ENCODE results near the gene ZNF490. TPM values are rescaled to one million over a fixed set of nuclear protein-coding genes. Genes with fewer than 3 reads are reported as not detected.
"Not testable (repeated sequence)": the region's sequence is repeated elsewhere in the genome, so short reads cannot be mapped to it uniquely, and the experiment has no call there.

The ZNF490 gene
- total and polyA plus RNA-seq, 5 donors from 2014 or later = 4.7 to 11.3 (median 6.5) TPM

DNA sequence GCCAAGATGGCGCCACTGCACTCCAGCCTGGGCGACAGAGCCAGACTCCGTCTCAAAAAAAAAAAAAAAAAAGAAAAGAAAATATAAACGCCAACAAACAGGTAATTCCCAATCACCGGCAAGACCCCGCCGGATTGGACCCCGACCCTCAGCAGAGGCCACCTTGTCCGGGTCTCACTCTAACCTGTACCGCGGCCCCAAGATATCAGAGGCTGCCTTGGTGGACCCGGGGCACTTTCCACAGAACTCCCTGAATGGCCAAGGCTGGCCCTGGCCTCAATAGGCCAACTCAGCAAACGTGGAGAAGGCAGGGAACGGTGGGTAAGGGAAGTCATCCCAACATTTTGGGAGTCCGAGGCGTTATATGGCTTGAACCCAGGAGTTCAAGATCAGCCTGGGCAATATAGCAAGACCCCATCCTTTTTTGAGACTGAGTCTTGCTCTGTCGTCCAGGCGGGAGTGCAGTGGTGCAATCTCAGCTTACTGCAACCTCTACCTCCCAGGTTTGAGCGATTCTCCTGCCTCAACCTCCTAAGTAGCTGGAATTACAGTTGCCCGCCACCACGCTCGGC lies 28.1 kb upstream of the ZNF490 start:
- Histone ChIP-seq H3K36me3 (ENCODE audit: control insufficient read depth, insufficient read depth, low read length) (no peaks in the 10 kb centered on the region), H3K27me3 (ENCODE audit: control insufficient read depth, insufficient read depth, low read length) (no peaks in the 10 kb centered on the region), H3K4me3 (ENCODE audit: low read depth, low read length) (no peak overlapping the region), H3K27ac (ENCODE audit: insufficient read depth, low read length, poor library complexity, severe bottlenecking) (no peak overlapping the region), H3K4me1 (ENCODE audit: control insufficient read depth, insufficient read depth, low read length, poor library complexity, severe bottlenecking) (peaks cover 10% of the 10 kb centered on the region), H3K9me3 (ENCODE audit: control insufficient read depth in 2 of 2, low read length in 2 of 2) (no peaks in the 10 kb centered on the region)
- ATAC-seq (ENCODE audit: low read depth in 2 of 2) (no peak), DNase-seq (no peak)
- Mint-ChIP-seq H3K27ac (no peak overlapping the region), H3K36me3 (no peaks in the 10 kb centered on the region), H3K4me1 (peaks cover 8 to 14% (median 12%) of the 10 kb centered on the region in 4 donors), H3K27me3 (no peaks in the 10 kb centered on the region), H3K4me3 (no peak overlapping the region), H3K9me3 (no peaks in the 10 kb centered on the region)

DNA sequence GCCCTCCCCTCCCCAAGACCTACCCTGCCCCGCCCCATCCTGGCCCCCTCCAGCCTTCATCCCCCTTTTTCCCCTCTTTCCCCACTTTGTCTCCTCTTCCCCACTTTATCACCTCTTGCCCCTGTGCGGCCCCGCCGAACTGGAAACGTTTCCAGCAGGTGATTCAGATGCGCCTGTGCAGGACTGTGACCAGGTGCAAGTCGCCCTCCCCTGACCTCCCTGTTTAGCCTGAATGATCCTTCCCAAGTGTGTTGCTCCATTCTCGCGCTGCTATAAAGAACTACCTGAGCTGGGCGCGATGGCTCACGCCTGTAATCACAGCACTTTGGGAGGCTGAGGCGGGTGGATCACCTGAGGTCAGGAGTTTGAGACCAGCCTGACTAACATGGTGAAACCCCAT lies 26.0 kb upstream of the ZNF490 start:
- H3K9me3 ChIP-seq (ENCODE audit: control insufficient read depth in 2 of 2, low read length in 2 of 2) = no peaks in the 10 kb centered on the region
- ATAC-seq (ENCODE audit: low read depth in 2 of 2) = no peak
- Mint-ChIP-seq H3K4me1 (peaks cover 8 to 14% (median 12%) of the 10 kb centered on the region in 4 donors), H3K36me3 (no peaks in the 10 kb centered on the region), H3K27ac (no peak overlapping the region), H3K9me3 (no peaks in the 10 kb centered on the region), H3K27me3 (no peaks in the 10 kb centered on the region), H3K4me3 (no peak overlapping the region)
- no peak for DNase-seq
- H3K27me3 ChIP-seq (ENCODE audit: control insufficient read depth, insufficient read depth, low read length) = no peaks in the 10 kb centered on the region
- H3K4me1 ChIP-seq (ENCODE audit: control insufficient read depth, insufficient read depth, low read length, poor library complexity, severe bottlenecking) = peaks cover 10% of the 10 kb centered on the region
- H3K36me3 ChIP-seq (ENCODE audit: control insufficient read depth, insufficient read depth, low read length) = peaks cover 2% of the 10 kb centered on the region
- H3K27ac ChIP-seq (ENCODE audit: insufficient read depth, low read length, poor library complexity, severe bottlenecking) = no peak overlapping the region
- no peak overlapping the region for H3K4me3 ChIP-seq (ENCODE audit: low read depth, low read length)

DNA sequence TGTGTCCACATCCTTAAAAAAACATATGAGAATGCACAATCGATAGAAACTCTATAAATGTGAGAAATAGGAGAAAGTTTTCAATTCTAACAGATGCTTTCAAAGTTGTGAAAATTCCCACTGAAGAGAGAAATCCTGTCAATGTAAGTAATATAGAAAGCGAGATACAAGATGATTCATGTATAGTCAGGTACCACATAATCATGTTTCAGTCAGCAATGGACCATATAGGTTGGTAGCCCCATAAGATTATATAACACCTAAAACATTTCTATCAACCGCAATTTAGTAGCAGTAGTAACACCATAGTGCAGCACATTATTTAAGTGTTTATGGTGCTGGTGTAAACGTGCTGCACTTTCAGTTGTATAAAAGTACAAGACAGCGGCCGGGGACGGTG lies 18.6 kb upstream of the ZNF490 start:
- no peak overlapping the region for H3K4me3 Mint-ChIP-seq
- Histone ChIP-seq H3K27me3 (ENCODE audit: control insufficient read depth, insufficient read depth, low read length) (no peaks in the 10 kb centered on the region), H3K36me3 (ENCODE audit: control insufficient read depth, insufficient read depth, low read length) (peaks cover 52% of the 10 kb centered on the region), H3K27ac (ENCODE audit: insufficient read depth, low read length, poor library complexity, severe bottlenecking) (no peak overlapping the region), H3K4me3 (ENCODE audit: low read depth, low read length) (no peak overlapping the region), H3K9me3 (ENCODE audit: control insufficient read depth in 2 of 2, low read length in 2 of 2) (peaks cover 19 to 29% of the 10 kb centered on the region in 2 experiments), H3K4me1 (ENCODE audit: control insufficient read depth, insufficient read depth, low read length, poor library complexity, severe bottlenecking) (no peaks in the 10 kb centered on the region)
- ATAC-seq (ENCODE audit: low read depth in 2 of 2) (no peak), DNase-seq (no peak)
- H3K4me1 Mint-ChIP-seq = peaks cover 0 to 5% (median 2%) of the 10 kb centered on the region in 4 donors
- H3K27me3 Mint-ChIP-seq = no peaks in the 10 kb centered on the region
- no peak overlapping the region for H3K27ac Mint-ChIP-seq
- H3K9me3 Mint-ChIP-seq = peaks cover 0 to 24% (median 3%) of the 10 kb centered on the region in 7 donors
- H3K36me3 Mint-ChIP-seq = peaks cover 31% of the 10 kb centered on the region

DNA sequence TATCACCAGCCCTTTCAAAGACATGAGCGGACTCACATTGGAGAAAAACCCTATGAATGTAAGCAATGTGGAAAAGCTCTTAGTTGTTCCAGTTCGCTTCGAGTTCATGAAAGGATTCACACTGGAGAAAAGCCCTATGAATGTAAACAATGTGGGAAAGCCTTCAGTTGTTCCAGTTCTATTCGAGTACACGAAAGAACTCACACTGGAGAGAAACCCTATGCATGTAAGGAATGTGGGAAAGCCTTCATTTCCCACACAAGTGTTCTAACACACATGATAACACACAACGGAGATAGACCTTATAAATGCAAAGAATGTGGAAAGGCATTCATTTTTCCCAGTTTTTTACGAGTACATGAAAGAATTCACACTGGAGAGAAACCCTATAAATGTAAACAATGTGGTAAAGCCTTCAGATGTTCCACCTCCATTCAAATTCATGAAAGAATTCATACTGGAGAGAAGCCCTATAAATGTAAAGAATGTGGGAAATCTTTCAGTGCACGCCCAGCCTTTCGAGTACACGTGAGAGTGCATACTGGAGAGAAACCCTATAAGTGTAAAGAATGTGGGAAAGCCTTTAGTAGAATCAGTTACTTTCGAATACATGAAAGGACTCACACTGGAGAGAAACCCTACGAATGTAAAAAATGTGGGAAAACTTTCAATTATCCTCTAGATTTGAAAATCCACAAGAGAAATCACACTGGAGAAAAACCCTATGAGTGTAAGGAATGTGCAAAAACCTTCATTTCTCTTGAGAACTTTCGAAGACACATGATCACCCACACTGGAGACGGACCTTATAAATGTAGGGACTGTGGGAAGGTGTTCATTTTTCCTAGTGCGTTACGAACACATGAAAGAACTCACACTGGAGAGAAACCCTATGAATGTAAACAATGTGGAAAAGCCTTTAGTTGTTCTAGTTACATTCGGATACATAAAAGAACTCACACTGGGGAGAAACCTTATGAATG lies 17.7 kb upstream of the ZNF490 start:
- no peaks in the 10 kb centered on the region for H3K27me3 ChIP-seq (ENCODE audit: control insufficient read depth, insufficient read depth, low read length)
- H3K4me1 ChIP-seq (ENCODE audit: control insufficient read depth, insufficient read depth, low read length, poor library complexity, severe bottlenecking) = no peaks in the 10 kb centered on the region
- peaks cover 60% of the 10 kb centered on the region for H3K36me3 ChIP-seq (ENCODE audit: control insufficient read depth, insufficient read depth, low read length)
- Mint-ChIP-seq H3K36me3 (peaks cover 31% of the 10 kb centered on the region), H3K27ac (no peak overlapping the region), H3K4me1 (peaks cover 0 to 5% (median 2%) of the 10 kb centered on the region in 4 donors), H3K9me3 (peaks cover 0 to 24% (median 3%) of the 10 kb centered on the region in 7 donors), H3K4me3 (no peak overlapping the region), H3K27me3 (no peaks in the 10 kb centered on the region)
- ATAC-seq (ENCODE audit: low read depth in 2 of 2) (no peak), DNase-seq (no peak)
- H3K4me3 ChIP-seq (ENCODE audit: low read depth, low read length) = no peak overlapping the region
- no peak overlapping the region for H3K27ac ChIP-seq (ENCODE audit: insufficient read depth, low read length, poor library complexity, severe bottlenecking)
- H3K9me3 ChIP-seq (ENCODE audit: control insufficient read depth in 2 of 2, low read length in 2 of 2) = peaks cover 19 to 29% of the 10 kb centered on the region in 2 experiments

DNA sequence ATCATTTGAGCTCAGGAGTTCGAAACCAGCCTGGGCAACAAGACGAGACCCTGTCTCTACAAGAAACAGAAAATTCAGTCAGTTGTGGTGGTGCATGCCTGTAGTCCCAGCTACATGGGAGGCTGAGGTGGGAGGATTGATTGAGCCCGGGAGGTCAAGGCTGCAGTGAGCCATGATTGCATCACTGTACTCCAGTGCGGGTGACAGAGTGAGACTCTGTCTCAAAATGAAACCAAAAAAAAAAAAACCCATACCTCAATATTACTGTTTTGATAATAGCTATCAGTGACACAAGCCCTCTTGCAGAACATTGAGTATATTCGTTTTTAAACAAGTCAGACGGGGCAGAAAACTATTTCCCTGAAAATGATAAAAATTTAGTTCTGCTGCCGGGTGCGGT lies 16.3 kb upstream of the ZNF490 start:
- DNase-seq (no peak), ATAC-seq (ENCODE audit: low read depth in 2 of 2) (no peak)
- Mint-ChIP-seq H3K27me3 (no peaks in the 10 kb centered on the region), H3K36me3 (peaks cover 31% of the 10 kb centered on the region), H3K4me1 (peaks cover 0 to 6% (median 3%) of the 10 kb centered on the region in 4 donors), H3K4me3 (no peak overlapping the region), H3K27ac (peak overlapping the region in 1 of 3 donors; percentile 20), H3K9me3 (peaks cover 0 to 24% (median 6%) of the 10 kb centered on the region in 7 donors)
- Histone ChIP-seq H3K9me3 (ENCODE audit: control insufficient read depth in 2 of 2, low read length in 2 of 2) (peaks cover 19 to 29% of the 10 kb centered on the region in 2 experiments), H3K27ac (ENCODE audit: insufficient read depth, low read length, poor library complexity, severe bottlenecking) (no peak overlapping the region), H3K4me1 (ENCODE audit: control insufficient read depth, insufficient read depth, low read length, poor library complexity, severe bottlenecking) (no peaks in the 10 kb centered on the region), H3K4me3 (ENCODE audit: low read depth, low read length) (no peak overlapping the region), H3K36me3 (ENCODE audit: control insufficient read depth, insufficient read depth, low read length) (peaks cover 62% of the 10 kb centered on the region), H3K27me3 (ENCODE audit: control insufficient read depth, insufficient read depth, low read length) (no peaks in the 10 kb centered on the region)

DNA sequence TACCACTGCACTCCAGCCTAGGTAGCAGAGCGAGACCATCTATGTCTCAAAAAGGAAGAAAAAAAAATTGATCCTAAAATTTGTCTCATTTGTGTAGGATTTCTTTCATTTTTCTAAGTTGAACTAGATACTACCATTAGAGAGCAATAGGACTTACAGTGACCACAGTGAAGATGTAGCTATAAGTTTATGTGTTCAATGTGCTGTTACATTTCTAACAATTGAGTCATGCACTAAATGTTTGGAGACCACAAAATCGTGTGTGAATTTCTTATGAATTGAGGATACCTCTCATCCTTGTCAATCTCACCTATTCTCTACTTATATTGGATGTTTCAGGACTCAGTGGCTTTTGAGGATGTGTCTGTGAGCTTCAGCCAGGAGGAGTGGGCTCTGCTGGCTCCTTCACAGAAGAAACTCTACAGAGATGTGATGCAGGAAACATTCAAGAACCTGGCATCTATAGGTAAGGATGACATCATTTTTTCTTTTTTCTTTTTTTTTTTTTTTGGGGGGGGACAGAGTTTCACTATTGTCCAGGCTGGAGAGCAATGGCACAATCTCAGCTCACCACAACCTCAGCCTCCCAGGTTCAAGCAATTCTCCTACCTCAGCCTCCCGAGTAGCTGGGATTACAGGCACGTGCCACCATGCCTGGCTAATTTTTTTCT lies 12.9 kb upstream of the ZNF490 start:
- DNase-seq = no peak
- Histone ChIP-seq H3K4me3 (ENCODE audit: low read depth, low read length) (no peak overlapping the region), H3K4me1 (ENCODE audit: control insufficient read depth, insufficient read depth, low read length, poor library complexity, severe bottlenecking) (no peaks in the 10 kb centered on the region), H3K36me3 (ENCODE audit: control insufficient read depth, insufficient read depth, low read length) (peaks cover 43% of the 10 kb centered on the region), H3K27me3 (ENCODE audit: control insufficient read depth, insufficient read depth, low read length) (no peaks in the 10 kb centered on the region), H3K9me3 (ENCODE audit: control insufficient read depth in 2 of 2, low read length in 2 of 2) (peaks cover 12 to 18% of the 10 kb centered on the region in 2 experiments), H3K27ac (ENCODE audit: insufficient read depth, low read length, poor library complexity, severe bottlenecking) (no peak overlapping the region)
- Mint-ChIP-seq H3K27ac (no peak overlapping the region), H3K4me3 (no peak overlapping the region), H3K4me1 (peaks cover 0 to 20% (median 9%) of the 10 kb centered on the region in 4 donors), H3K27me3 (no peaks in the 10 kb centered on the region), H3K36me3 (peaks cover 19% of the 10 kb centered on the region), H3K9me3 (peaks cover 0 to 17% (median 3%) of the 10 kb centered on the region in 7 donors)
- no peak for ATAC-seq (ENCODE audit: low read depth in 2 of 2)

DNA sequence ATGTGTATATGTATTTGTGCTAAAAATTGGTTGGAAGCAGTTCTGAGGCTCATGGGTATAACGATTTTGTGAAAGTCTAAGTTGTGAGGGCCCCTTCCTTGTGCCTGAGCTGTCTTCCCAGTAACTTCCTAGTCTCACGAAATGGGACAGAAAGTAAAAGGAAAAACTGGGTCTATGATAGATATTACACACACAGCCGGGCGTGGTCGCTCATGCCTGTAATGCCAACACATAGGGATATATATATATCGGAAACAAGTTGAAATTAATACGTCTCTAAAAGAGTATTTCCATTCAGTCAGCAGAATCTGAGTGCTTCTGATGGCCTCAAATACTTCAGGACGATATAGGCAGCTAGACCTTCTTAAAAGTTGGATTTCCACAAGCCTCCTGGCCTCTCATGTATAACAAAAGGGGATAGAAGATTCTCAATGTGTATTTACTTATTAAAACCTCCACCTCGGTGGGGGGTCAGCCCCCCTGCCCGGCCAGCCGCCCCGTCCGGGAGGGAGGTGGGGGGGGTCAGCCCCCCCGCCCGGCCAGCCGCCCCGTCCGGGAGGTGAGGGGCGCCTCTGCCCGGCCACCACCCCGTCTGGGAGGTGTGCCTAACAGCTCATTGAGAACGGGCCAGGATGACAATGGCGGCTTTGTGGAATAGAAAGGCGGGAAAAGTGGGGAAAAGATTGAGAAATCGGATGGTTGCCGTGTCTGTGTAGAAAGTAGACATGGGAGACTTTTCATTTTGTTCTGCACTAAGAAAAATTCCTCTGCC lies 10.8 kb upstream of the ZNF490 start:
- Mint-ChIP-seq H3K4me3 (peak overlapping the region in 1 of 4 donors; percentile 78), H3K4me1 (peaks cover 0 to 27% (median 12%) of the 10 kb centered on the region in 4 donors), H3K27ac (peak overlapping the region in 1 of 3 donors; percentile 51)
- H3K4me1 ChIP-seq (ENCODE audit: control insufficient read depth, insufficient read depth, low read length, poor library complexity, severe bottlenecking); ATAC-seq (ENCODE audit: low read depth in 2 of 2); H3K27me3 Mint-ChIP-seq; H3K9me3 ChIP-seq (ENCODE audit: control insufficient read depth in 2 of 2, low read length in 2 of 2); H3K27ac ChIP-seq (ENCODE audit: insufficient read depth, low read length, poor library complexity, severe bottlenecking); H3K9me3 Mint-ChIP-seq; H3K4me3 ChIP-seq (ENCODE audit: low read depth, low read length); H3K36me3 Mint-ChIP-seq; DNase-seq; H3K27me3 ChIP-seq (ENCODE audit: control insufficient read depth, insufficient read depth, low read length): not testable (repeated sequence)
- H3K36me3 ChIP-seq (ENCODE audit: control insufficient read depth, insufficient read depth, low read length) = peaks cover 35% of the 10 kb centered on the region

Measured in CD4-positive, CD25-positive, alpha-beta regulatory T cell (primary cell).